ENCODE data around the gene GUK1. TPM values are rescaled to one million over a fixed set of nuclear protein-coding genes. Genes with fewer than 3 reads are reported as not detected.
A peak's percentile ranks its signal among the peaks of the same experiment; 100 is the strongest.

GUK1 gene
- total RNA-seq, 1 donor from 2014 or later: 519 TPM

- no peak for FAIRE-seq
- TF ChIP-seq CTCF (IDR thresholded peaks at IDR 0.05; ENCODE audit: insufficient read depth, low read length, severe bottlenecking): no peak
- Histone ChIP-seq H3K36me3 (ENCODE audit: control insufficient read depth, insufficient read depth, low read length) (no peaks in the 10 kb centered on the region), H3K4me3 (ENCODE audit: low read depth, low read length) (no peak overlapping the region), H3K27me3 (ENCODE audit: control insufficient read depth, insufficient read depth, low read length) (no peaks in the 10 kb centered on the region)
- DNase-seq (ENCODE audit: low read depth): no peak
Measured at GRCh38 chr1:228190182-228190581, 50.1 kb downstream of the GUK1 start.

- H3K4me3 ChIP-seq (ENCODE audit: low read depth, low read length): no peak overlapping the region
- FAIRE-seq (no peak), DNase-seq (ENCODE audit: low read depth) (no peak)
- no peaks in the 10 kb centered on the region for H3K27me3 ChIP-seq (ENCODE audit: control insufficient read depth, insufficient read depth, low read length)
- H3K36me3 ChIP-seq (ENCODE audit: control insufficient read depth, insufficient read depth, low read length): no peaks in the 10 kb centered on the region
- TF ChIP-seq CTCF (IDR thresholded peaks at IDR 0.05; ENCODE audit: insufficient read depth, low read length, severe bottlenecking): no peak
Measured at GRCh38 chr1:228190778-228191177, 50.7 kb downstream of the GUK1 start.

- no peak overlapping the region for H3K4me3 ChIP-seq (ENCODE audit: low read depth, low read length)
- H3K27me3 ChIP-seq (ENCODE audit: control insufficient read depth, insufficient read depth, low read length): no peaks in the 10 kb centered on the region
- TF ChIP-seq CTCF (IDR thresholded peaks at IDR 0.05; ENCODE audit: insufficient read depth, low read length, severe bottlenecking): no peak
- FAIRE-seq (no peak), DNase-seq (ENCODE audit: low read depth) (no peak)
- no peaks in the 10 kb centered on the region for H3K36me3 ChIP-seq (ENCODE audit: control insufficient read depth, insufficient read depth, low read length)
Measured at GRCh38 chr1:228194436-228194835, 54.4 kb downstream of the GUK1 start.

- Histone ChIP-seq H3K36me3 (ENCODE audit: control insufficient read depth, insufficient read depth, low read length) (no peaks in the 10 kb centered on the region), H3K4me3 (ENCODE audit: low read depth, low read length) (no peak overlapping the region), H3K27me3 (ENCODE audit: control insufficient read depth, insufficient read depth, low read length) (no peaks in the 10 kb centered on the region)
- DNase-seq (ENCODE audit: low read depth) (no peak), FAIRE-seq (peak; percentile 80)
- TF ChIP-seq CTCF (IDR thresholded peaks at IDR 0.05; ENCODE audit: insufficient read depth, low read length, severe bottlenecking): no peak
Measured at GRCh38 chr1:228194921-228195812, 55.1 kb downstream of the GUK1 start.

- no peak for TF ChIP-seq CTCF (IDR thresholded peaks at IDR 0.05; ENCODE audit: insufficient read depth, low read length, severe bottlenecking)
- no peaks in the 10 kb centered on the region for H3K27me3 ChIP-seq (ENCODE audit: control insufficient read depth, insufficient read depth, low read length)
- H3K4me3 ChIP-seq (ENCODE audit: low read depth, low read length): no peak overlapping the region
- H3K36me3 ChIP-seq (ENCODE audit: control insufficient read depth, insufficient read depth, low read length): no peaks in the 10 kb centered on the region
- no peak for DNase-seq (ENCODE audit: low read depth)
- peak; percentile 62 for FAIRE-seq
Measured at GRCh38 chr1:228197555-228198147, 57.6 kb downstream of the GUK1 start.

Other genes starting within 250 kb of the GUK1 start
- 4.2 and 7.3 TPM in 2 replicates for gene WNT9A, start 192.3 kb upstream of the GUK1 start, total RNA-seq
- gene WNT3A, start 133.3 kb upstream of the GUK1 start, total RNA-seq: not detected in 2 replicates
- 240 and 297 TPM in 2 replicates for gene ARF1, start 57.6 kb upstream of the GUK1 start, total RNA-seq
- gene C1orf35, start 37.0 kb upstream of the GUK1 start, total RNA-seq: 16.1 and 17.1 TPM in 2 replicates
- 43.2 and 87.7 TPM in 2 replicates for gene MRPL55, start 31.0 kb upstream of the GUK1 start, total RNA-seq
- gene GJC2, start 9.7 kb downstream of the GUK1 start, total RNA-seq: 2.9 and 5.5 TPM in 2 replicates
- 2.0 and 2.6 TPM in 2 replicates for gene IBA57, start 25.5 kb downstream of the GUK1 start, total RNA-seq
- 6.3 and 7.6 TPM in 2 replicates for gene OBSCN, start 67.8 kb downstream of the GUK1 start, total RNA-seq

Measured in bronchial epithelial cell (primary cell).